ENCODE measurements around the gene FAM20A. TPM values are rescaled to one million over a fixed set of nuclear protein-coding genes. Genes with fewer than 3 reads are reported as not detected.

Gene FAM20A
- total RNA-seq, 2 experiments from 2014 or later, result not detected

GRCh38 chr17:68541816-68542215 lies 59.4 kb downstream of the FAM20A start:
- H3K9me3 Mint-ChIP-seq, result peaks cover 6% of the 10 kb centered on the region
- CTCF ChIA-PET, result no interaction called here
- H3K4me1 Mint-ChIP-seq (ENCODE audit: low read depth), result no peaks in the 10 kb centered on the region
- no peak overlapping the region for H3K4me3 Mint-ChIP-seq
- no peak overlapping the region for H3K27ac Mint-ChIP-seq
- H3K27me3 Mint-ChIP-seq, result no peaks in the 10 kb centered on the region
- peaks cover 17% of the 10 kb centered on the region for H3K36me3 Mint-ChIP-seq
- POLR2A ChIA-PET, result no interaction called here
- no peak for DNase-seq
- intact Hi-C loops (cut with micrococcal nuclease), result no loop called here

- Mint-ChIP-seq H3K4me1 (ENCODE audit: low read depth) (no peaks in the 10 kb centered on the region), H3K4me3 (no peak overlapping the region), H3K27ac (no peak overlapping the region), H3K27me3 (no peaks in the 10 kb centered on the region), H3K9me3 (peaks cover 2% of the 10 kb centered on the region), H3K36me3 (peaks cover 20% of the 10 kb centered on the region)
- ChIA-PET POLR2A (no interaction called here), CTCF (no interaction called here)
- intact Hi-C loops (cut with micrococcal nuclease), result no loop called here
- no peak for DNase-seq
Measured at GRCh38 chr17:68540981-68541380, 60.2 kb downstream of the FAM20A start.

- peaks cover 3% of the 10 kb centered on the region for H3K4me1 Mint-ChIP-seq (ENCODE audit: low read depth)
- CTCF ChIA-PET, result interaction anchor here (0.6 kb wide), 1 partner anchor 30 kb away, joined by 3 read pairs; no protein-coding TSS in a partner anchor
- H3K27ac Mint-ChIP-seq, result no peak overlapping the region
- H3K27me3 Mint-ChIP-seq, result no peaks in the 10 kb centered on the region
- intact Hi-C loops (cut with micrococcal nuclease), result no loop called here
- POLR2A ChIA-PET, result no interaction called here
- H3K9me3 Mint-ChIP-seq, result no peaks in the 10 kb centered on the region
- H3K36me3 Mint-ChIP-seq, result peaks cover 28% of the 10 kb centered on the region
- DNase-seq, result no peak
- H3K4me3 Mint-ChIP-seq, result no peak overlapping the region
Measured at GRCh38 chr17:68539548-68540467, 61.4 kb downstream of the FAM20A start.

GRCh38 chr17:68535922-68536321 lies 65.2 kb downstream of the FAM20A start:
- Mint-ChIP-seq H3K4me3 (no peak overlapping the region), H3K27me3 (no peaks in the 10 kb centered on the region), H3K9me3 (no peaks in the 10 kb centered on the region), H3K27ac (no peak overlapping the region), H3K4me1 (ENCODE audit: low read depth) (peaks cover 14% of the 10 kb centered on the region), H3K36me3 (peaks cover 37% of the 10 kb centered on the region)
- ChIA-PET CTCF (no interaction called here), POLR2A (no interaction called here)
- DNase-seq, result no peak
- intact Hi-C loops (cut with micrococcal nuclease), result loop anchor here (1.0 kb wide), 1 partner anchor 224 kb away; no protein-coding TSS in a partner anchor

GRCh38 chr17:68534695-68535088 lies 66.5 kb downstream of the FAM20A start:
- Mint-ChIP-seq H3K27me3 (no peaks in the 10 kb centered on the region), H3K36me3 (peaks cover 38% of the 10 kb centered on the region), H3K4me3 (no peak overlapping the region), H3K4me1 (ENCODE audit: low read depth) (peaks cover 14% of the 10 kb centered on the region), H3K27ac (no peak overlapping the region), H3K9me3 (no peaks in the 10 kb centered on the region)
- CTCF ChIA-PET, result interaction anchor here (0.7 to 1.4 kb wide), 5 partner anchors 46 to 712 kb away, joined by 3 to 5 read pairs (median 3); no protein-coding TSS in a partner anchor
- intact Hi-C loops (cut with micrococcal nuclease), result loop anchor here (1.0 kb wide), 2 partner anchors 80 to 226 kb away; no protein-coding TSS in a partner anchor
- POLR2A ChIA-PET, result no interaction called here
- DNase-seq, result no peak

- Mint-ChIP-seq H3K27me3 (no peaks in the 10 kb centered on the region), H3K9me3 (no peaks in the 10 kb centered on the region), H3K36me3 (peaks cover 38% of the 10 kb centered on the region), H3K4me3 (no peak overlapping the region), H3K4me1 (ENCODE audit: low read depth) (peaks cover 14% of the 10 kb centered on the region), H3K27ac (no peak overlapping the region)
- DNase-seq, result no peak
- POLR2A ChIA-PET, result no interaction called here
- intact Hi-C loops (cut with micrococcal nuclease), result loop anchor here (1.0 kb wide), 1 partner anchor 80 kb away; no protein-coding TSS in a partner anchor
- CTCF ChIA-PET, result interaction anchor here (0.7 to 1.4 kb wide), 9 partner anchors 20 to 714 kb away, joined by 3 to 8 read pairs (median 4); no protein-coding TSS in a partner anchor
Measured at GRCh38 chr17:68533887-68534694, 67.1 kb downstream of the FAM20A start.

- CTCF ChIA-PET, result no interaction called here
- POLR2A ChIA-PET, result no interaction called here
- Mint-ChIP-seq H3K36me3 (peaks cover 45% of the 10 kb centered on the region), H3K4me1 (ENCODE audit: low read depth) (peaks cover 14% of the 10 kb centered on the region), H3K9me3 (no peaks in the 10 kb centered on the region), H3K27ac (no peak overlapping the region), H3K27me3 (no peaks in the 10 kb centered on the region), H3K4me3 (no peak overlapping the region)
- intact Hi-C loops (cut with micrococcal nuclease), result no loop called here
- no peak for DNase-seq
Measured at GRCh38 chr17:68532826-68533225, 68.3 kb downstream of the FAM20A start.

- ChIA-PET CTCF (no interaction called here), POLR2A (no interaction called here)
- no peak overlapping the region for H3K4me3 Mint-ChIP-seq
- no peak for DNase-seq
- H3K4me1 Mint-ChIP-seq (ENCODE audit: low read depth), result peaks cover 14% of the 10 kb centered on the region
- intact Hi-C loops (cut with micrococcal nuclease), result no loop called here
- no peaks in the 10 kb centered on the region for H3K27me3 Mint-ChIP-seq
- no peak overlapping the region for H3K27ac Mint-ChIP-seq
- no peaks in the 10 kb centered on the region for H3K9me3 Mint-ChIP-seq
- H3K36me3 Mint-ChIP-seq, result peaks cover 57% of the 10 kb centered on the region
Measured at GRCh38 chr17:68531252-68531651, 69.9 kb downstream of the FAM20A start.

- no peak for DNase-seq
- ChIA-PET POLR2A (no interaction called here), CTCF (no interaction called here)
- Mint-ChIP-seq H3K27me3 (no peaks in the 10 kb centered on the region), H3K4me1 (ENCODE audit: low read depth) (peaks cover 3% of the 10 kb centered on the region), H3K9me3 (no peaks in the 10 kb centered on the region), H3K27ac (no peak overlapping the region), H3K36me3 (peaks cover 64% of the 10 kb centered on the region), H3K4me3 (no peak overlapping the region)
- intact Hi-C loops (cut with micrococcal nuclease), result no loop called here
Measured at GRCh38 chr17:68527314-68527713, 73.9 kb downstream of the FAM20A start.

- Mint-ChIP-seq H3K9me3 (no peaks in the 10 kb centered on the region), H3K36me3 (peaks cover 64% of the 10 kb centered on the region), H3K27me3 (no peaks in the 10 kb centered on the region), H3K4me1 (ENCODE audit: low read depth) (peaks cover 8% of the 10 kb centered on the region), H3K4me3 (no peak overlapping the region), H3K27ac (no peak overlapping the region)
- no peak for DNase-seq
- POLR2A ChIA-PET, result no interaction called here
- intact Hi-C loops (cut with micrococcal nuclease), result no loop called here
- CTCF ChIA-PET, result interaction anchor here (1.2 kb wide), 1 partner anchor 10 kb away, joined by 3 read pairs; no protein-coding TSS in a partner anchor
Measured at GRCh38 chr17:68526548-68526947, 74.6 kb downstream of the FAM20A start.

GRCh38 chr17:68522266-68522665 lies 78.9 kb downstream of the FAM20A start:
- Mint-ChIP-seq H3K4me1 (ENCODE audit: low read depth) (peaks cover 32% of the 10 kb centered on the region), H3K9me3 (no peaks in the 10 kb centered on the region), H3K27me3 (no peaks in the 10 kb centered on the region), H3K27ac (no peak overlapping the region), H3K4me3 (no peak overlapping the region), H3K36me3 (peaks cover 55% of the 10 kb centered on the region)
- CTCF ChIA-PET, result no interaction called here
- no peak for DNase-seq
- intact Hi-C loops (cut with micrococcal nuclease), result no loop called here
- POLR2A ChIA-PET, result no interaction called here

- POLR2A ChIA-PET, result no interaction called here
- Mint-ChIP-seq H3K4me3 (no peak overlapping the region), H3K9me3 (no peaks in the 10 kb centered on the region), H3K36me3 (peaks cover 55% of the 10 kb centered on the region), H3K4me1 (ENCODE audit: low read depth) (peaks cover 45% of the 10 kb centered on the region), H3K27ac (no peak overlapping the region), H3K27me3 (no peaks in the 10 kb centered on the region)
- intact Hi-C loops (cut with micrococcal nuclease), result no loop called here
- DNase-seq, result no peak
- CTCF ChIA-PET, result no interaction called here
Measured at GRCh38 chr17:68519911-68520310, 81.3 kb downstream of the FAM20A start.

Data from activated CD4-positive, alpha-beta memory T cell treated with anti-CD3 and anti-CD28 coated beads for 36 hours (primary cell).